CD14-positive monocyte (primary cell): ENCODE data around the gene SH2D3C. TPM values are rescaled to one million over a fixed set of nuclear protein-coding genes. Genes with fewer than 3 reads are reported as not detected.
A peak's percentile ranks its signal among the peaks of the same experiment; 100 is the strongest.

ENCODE experiments used
- DNase-seq, 3 donors: peaks; one replicate each; pipeline ENCODE4 v3.0.0-alpha.2; 2011 to 2022
- H2AFZ ChIP-seq: 2 replicates; pipeline ENCODE4 v1.6.0; 2012; ENCODE audit warnings: mild to moderate bottlenecking, low read depth, low read length, inconsistent platforms; ENCODE audit not compliant: insufficient read depth, poor library complexity, severe bottlenecking
- H3K27ac ChIP-seq, 2 donors: 1 replicate in 1 of 2; 2 replicates in 1 of 2; pipeline ENCODE4 v1.5.1; 2012 to 2013; ENCODE audit warnings: low read length in 2 of 2, control low read depth in 1 of 2, inconsistent platforms in 1 of 2, low read depth in 1 of 2, mild to moderate bottlenecking in 1 of 2
- H3K27me3 ChIP-seq, 2 donors: one replicate each; pipeline versions ENCODE4 v1.6.0 to v1.6.1; 2011 to 2013; ENCODE audit warnings: low read length in 2 of 2; ENCODE audit not compliant: control insufficient read depth in 2 of 2, insufficient read depth in 2 of 2
- H3K36me3 ChIP-seq, 2 donors: replicated peaks in 1 of 2; 1 replicate in 1 of 2; 2 replicates in 1 of 2; pipeline versions ENCODE4 v1.5.1 to v1.6.1; 2012 to 2013; ENCODE audit warnings: low read length in 2 of 2, control low read depth in 1 of 2, inconsistent platforms in 1 of 2, mild to moderate bottlenecking in 1 of 2; ENCODE audit not compliant: insufficient read depth in 2 of 2, control insufficient read depth in 1 of 2
- H3K4me1 ChIP-seq, 2 donors: 1 replicate in 1 of 2; 2 replicates in 1 of 2; pipeline versions ENCODE4 v1.5.1 to v1.6.1; 2012 to 2013; ENCODE audit warnings: low read length in 2 of 2, control low read depth in 1 of 2, inconsistent platforms in 1 of 2, mild to moderate bottlenecking in 1 of 2, moderate library complexity in 1 of 2; ENCODE audit not compliant: insufficient read depth in 2 of 2, control insufficient read depth in 1 of 2
- H3K4me2 ChIP-seq: replicated peaks from 2 replicates; pipeline ENCODE3; 2012; ENCODE audit warnings: low read length, moderate library complexity, mild to moderate bottlenecking; ENCODE audit not compliant: poor library complexity, severe bottlenecking; ENCODE audit errors: extremely low read depth
- H3K4me3 ChIP-seq, 3 experiments: fragments of 200-600 bp in 1 of 3; sonication (generic) in 1 of 3; replicated peaks in 1 of 3; 1 replicate in 2 of 3; 2 replicates in 1 of 3; pipeline ENCODE4 v1.5.1; 2011 to 2013; ENCODE audit warnings: low read length in 3 of 3, mild to moderate bottlenecking in 3 of 3, control low read depth in 2 of 3, low read depth in 2 of 3, inconsistent platforms in 1 of 3, moderate library complexity in 1 of 3
- H3K79me2 ChIP-seq: 2 replicates; pipeline ENCODE4 v1.6.0; 2012; ENCODE audit warnings: mild to moderate bottlenecking, control low read depth, inconsistent platforms, low read length, moderate library complexity; ENCODE audit not compliant: insufficient read depth
- H3K9ac ChIP-seq: 2 replicates; pipeline ENCODE4 v1.6.0; 2017; ENCODE audit warnings: low read length, mild to moderate bottlenecking; ENCODE audit not compliant: insufficient read depth, poor library complexity, severe bottlenecking
- H3K9me3 ChIP-seq, 2 donors: replicated peaks in 1 of 2; 1 replicate in 1 of 2; 2 replicates in 1 of 2; pipeline versions ENCODE4 v1.5.1 to v1.6.1; 2012 to 2013; ENCODE audit warnings: low read length in 2 of 2, control low read depth in 1 of 2; ENCODE audit not compliant: control insufficient read depth in 1 of 2, insufficient read depth in 1 of 2
- H4K20me1 ChIP-seq: 2 replicates; pipeline ENCODE4 v1.6.0; 2012; ENCODE audit warnings: mild to moderate bottlenecking, low read length, control low read depth, moderate library complexity; ENCODE audit not compliant: insufficient read depth
- H3K27ac Mint-ChIP-seq, 7 donors: one replicate each; pipeline ENCODE4 v1.8.0; 2020; ENCODE audit warnings: mild to moderate bottlenecking in 7 of 7, mixed read lengths in 7 of 7, moderate library complexity in 6 of 7, inconsistent platforms in 2 of 7
- H3K27me3 Mint-ChIP-seq, 3 donors: one replicate each; pipeline ENCODE4 v1.8.0; 2021 to 2022; ENCODE audit warnings: low read depth in 3 of 3, mild to moderate bottlenecking in 3 of 3, mixed read lengths in 3 of 3, moderate library complexity in 3 of 3, inconsistent platforms in 1 of 3
- H3K36me3 Mint-ChIP-seq, 2 donors: one replicate each; pipeline ENCODE4 v1.8.0; 2020; ENCODE audit warnings: mixed read lengths in 2 of 2, inconsistent platforms in 1 of 2, mild to moderate bottlenecking in 1 of 2
- H3K4me1 Mint-ChIP-seq: one replicate; pipeline ENCODE4 v1.8.0; 2020; ENCODE audit warnings: mild to moderate bottlenecking, mixed read lengths
- H3K4me3 Mint-ChIP-seq, 2 donors: one replicate each; pipeline ENCODE4 v1.8.0; 2020; ENCODE audit warnings: mild to moderate bottlenecking in 2 of 2, mixed read lengths in 2 of 2, moderate library complexity in 1 of 2
- H3K9me3 Mint-ChIP-seq, 7 donors: one replicate each; pipeline ENCODE4 v1.8.0; 2020 to 2022; ENCODE audit warnings: mixed read lengths in 7 of 7, mild to moderate bottlenecking in 6 of 7, moderate library complexity in 6 of 7, inconsistent platforms in 2 of 7
- CTCF ChIP-seq: fragments of 200-600 bp; IDR thresholded peaks from one replicate; pipeline ENCODE4 v1.8.0; 2022; ENCODE audit warnings: antibody characterized with exemption, mild to moderate bottlenecking
- WGBS: methylation state at CpG from one replicate; pipeline ENCODE4 v1.1.5; 2013; ENCODE audit warnings: missing lambda C conversion rate; ENCODE audit not compliant: insufficient coverage; 5-methylcytosine and 5-hydroxymethylcytosine counted together
- intact Hi-C, 2 donors: fragments of 100-400 bp; cut with micrococcal nuclease; formaldehyde crosslinking; loops; one replicate each; pipeline versions ENCODE4 v1.15.0 to v1.15.1; 2023
- polyA plus RNA-seq, 3 donors: library from polyadenylated mRNA; depleted of rRNA in 1 of 3; unstranded in 2 of 3; stranded (reverse) in 1 of 3; fragments of 300-500 nt in 2 of 3; fragments of >200 nt in 1 of 3; fragmentation: Illumina TruSeq in 2 of 3; gene quantifications; 1 replicate in 2 of 3; 2 replicates in 1 of 3; pipeline ENCODE4 v1.2.3, GENCODE V29; 2012 to 2021

The SH2D3C gene
- polyA plus RNA-seq, 3 donors = 11.5 to 47.3 (median 20.5) TPM

- H3K4me1 ChIP-seq = no peaks in the 10 kb centered on the region
- no peaks in the 10 kb centered on the region for H3K9me3 ChIP-seq
- H3K4me2 ChIP-seq = no peak overlapping the region
- Mint-ChIP-seq H3K36me3 (peaks cover 50 to 85% of the 10 kb centered on the region in 2 donors), H3K4me1 (no peaks in the 10 kb centered on the region), H3K27ac (peak overlapping the region in 5 of 7 donors; percentile 31 to 82 (median 33)), H3K4me3 (no peak overlapping the region), H3K27me3 (peaks cover 0 to 1% (median 1%) of the 10 kb centered on the region in 3 donors), H3K9me3 (no peaks in the 10 kb centered on the region)
- H3K4me3 ChIP-seq = no peak overlapping the region
- intact Hi-C loops = no loop called here
- no peaks in the 10 kb centered on the region for H3K27me3 ChIP-seq
- no peak overlapping the region for H3K9ac ChIP-seq
- H3K27ac ChIP-seq = no peak overlapping the region
- peaks cover 96% of the 10 kb centered on the region for H4K20me1 ChIP-seq
- WGBS = 90% methylated on average over 7 of the region's 8 CpGs
- peaks cover 68 to 92% of the 10 kb centered on the region in 2 donors for H3K36me3 ChIP-seq
- H2AFZ ChIP-seq = no peak overlapping the region
- H3K79me2 ChIP-seq = peaks cover 56% of the 10 kb centered on the region
- DNase-seq = no peak
- TF ChIP-seq CTCF = no peak
These were observed 25.3 kb downstream of the SH2D3C start for GRCh38 chr9:127753148-127753547.

GRCh38 chr9:127751269-127752054 lies 27.0 kb downstream of the SH2D3C start:
- Histone ChIP-seq H3K9me3 (no peaks in the 10 kb centered on the region), H2AFZ (no peak overlapping the region), H3K4me3 (no peak overlapping the region), H3K4me2 (no peak overlapping the region), H3K36me3 (peaks cover 83 to 94% of the 10 kb centered on the region in 2 donors), H3K4me1 (no peaks in the 10 kb centered on the region), H4K20me1 (peaks cover 96% of the 10 kb centered on the region), H3K27me3 (no peaks in the 10 kb centered on the region), H3K27ac (peak overlapping the region in 1 of 2 donors; percentile 26), H3K9ac (no peak overlapping the region), H3K79me2 (peaks cover 45% of the 10 kb centered on the region)
- intact Hi-C loops = no loop called here
- Mint-ChIP-seq H3K27me3 (no peaks in the 10 kb centered on the region), H3K4me3 (no peak overlapping the region), H3K36me3 (peaks cover 59 to 88% of the 10 kb centered on the region in 2 donors), H3K4me1 (no peaks in the 10 kb centered on the region), H3K27ac (peak overlapping the region in 2 of 7 donors; percentile 6 to 32), H3K9me3 (no peaks in the 10 kb centered on the region)
- DNase-seq = no peak
- 82% methylated on average over 7 of the region's 10 CpGs for WGBS
- no peak for TF ChIP-seq CTCF
